Spinal cord (tissue), 10 donors: ENCODE data around the gene NOG. TPM values are rescaled to one million over a fixed set of nuclear protein-coding genes. Genes with fewer than 3 reads are reported as not detected.

Experiments used
- DNase-seq, 6 donors: peaks; one replicate each; pipeline versions ENCODE4 v3.0.0 to v3.0.0-alpha.2; 2013 to 2015; ENCODE audit warnings: low spot score in 6 of 6, low read depth in 4 of 6
- H3K27ac ChIP-seq: one replicate; pipeline ENCODE4 v1.5.1; 2013; ENCODE audit warnings: low read depth, low read length, control low read depth
- H3K27me3 ChIP-seq: one replicate; pipeline ENCODE4 v1.6.1; 2013; ENCODE audit warnings: low read length; ENCODE audit not compliant: control insufficient read depth, insufficient read depth
- H3K36me3 ChIP-seq: one replicate; pipeline ENCODE4 v1.6.1; 2013; ENCODE audit warnings: low read length; ENCODE audit not compliant: control insufficient read depth, insufficient read depth
- H3K4me1 ChIP-seq: one replicate; pipeline ENCODE4 v1.6.1; 2013; ENCODE audit warnings: low read length; ENCODE audit not compliant: control insufficient read depth, insufficient read depth
- H3K4me3 ChIP-seq: one replicate; pipeline ENCODE4 v1.5.1; 2013; ENCODE audit warnings: low read depth, low read length, control low read depth
- H3K9me3 ChIP-seq: one replicate; pipeline ENCODE4 v1.6.1; 2013; ENCODE audit warnings: low read length; ENCODE audit not compliant: control insufficient read depth, insufficient read depth
- WGBS: methylation state at CpG from one replicate; pipeline ENCODE4 v1.1.5; 2013; ENCODE audit warnings: missing lambda C conversion rate; ENCODE audit not compliant: insufficient coverage; 5-methylcytosine and 5-hydroxymethylcytosine counted together
- polyA plus RNA-seq, 2 donors: library from polyadenylated mRNA; unstranded; fragments of 120-200 nt; gene quantifications; one replicate each; pipeline ENCODE4 v1.2.1, GENCODE V29; 2013; ENCODE audit not compliant: insufficient read length in 2 of 2
- total RNA-seq, 2 donors: library from RNA; depleted of rRNA in 1 of 2; stranded (reverse); fragments of 120-200 nt in 1 of 2; fragments of >200 nt in 1 of 2; gene quantifications; one replicate each; pipeline versions ENCODE4 v1.2.3 to v1.2.4, GENCODE V29; 2013 to 2014
- donor health status: healthy.

Gene NOG
- total and polyA plus RNA-seq, 4 donors, result 7.5 to 19.7 (median 11.4) TPM

DNA sequence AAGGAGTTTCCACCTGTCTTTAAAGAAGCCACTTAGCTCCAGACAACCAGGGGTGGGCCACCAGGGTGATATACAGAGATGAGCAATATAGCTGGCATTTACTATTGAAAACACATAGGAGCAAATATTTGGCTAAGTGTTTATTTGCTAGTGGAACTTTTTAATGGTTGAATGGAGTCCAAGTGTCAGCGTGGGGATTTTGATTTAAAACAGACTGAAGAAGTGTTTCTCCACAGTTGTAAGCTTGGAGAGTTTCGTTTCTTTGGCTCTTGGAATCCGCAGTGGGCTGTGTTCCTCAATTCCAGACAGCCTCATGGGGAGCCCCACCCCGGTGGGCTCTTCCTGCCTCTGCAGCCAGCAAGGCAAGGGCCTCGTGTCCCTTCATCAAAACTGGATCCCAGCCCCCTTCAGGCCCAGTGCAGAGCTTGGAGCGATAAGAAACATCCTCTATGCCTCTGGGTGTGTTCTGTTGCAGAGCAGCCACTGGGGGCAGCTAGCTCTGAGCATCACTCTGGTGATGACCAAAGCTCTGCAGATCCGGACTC, 36.1 kb downstream of the NOG start:
- no peaks in the 10 kb centered on the region for H3K27me3 ChIP-seq
- DNase-seq, result peak in 1 of 6 donors; percentile 14
- H3K9me3 ChIP-seq, result no peaks in the 10 kb centered on the region
- no peak overlapping the region for H3K27ac ChIP-seq
- H3K4me1 ChIP-seq, result peaks cover 5% of the 10 kb centered on the region
- H3K36me3 ChIP-seq, result no peaks in the 10 kb centered on the region
- whole genome bisulfite sequencing, result 39% methylated on average over 6 of the region's 7 CpGs
- H3K4me3 ChIP-seq, result no peak overlapping the region

DNA sequence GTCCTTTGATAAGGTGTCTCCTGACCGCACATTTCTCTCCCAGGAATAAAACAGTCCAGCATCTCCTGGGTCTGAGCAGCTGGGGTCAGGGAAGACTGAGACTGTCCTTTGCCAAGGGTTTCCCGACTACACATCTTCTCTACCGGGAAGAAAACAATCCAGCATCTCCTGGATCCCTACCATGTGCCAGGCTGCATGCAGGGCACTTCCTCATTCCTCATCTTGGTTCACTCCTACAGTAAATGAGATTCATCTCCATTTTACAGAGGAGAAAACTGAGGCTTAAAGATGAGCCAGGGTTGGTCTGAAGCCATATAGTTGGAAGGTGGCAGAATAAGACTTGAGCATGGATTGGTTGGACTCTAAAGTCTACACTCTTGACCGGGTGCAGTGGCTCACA, 36.7 kb downstream of the NOG start:
- Histone ChIP-seq H3K27me3 (no peaks in the 10 kb centered on the region), H3K27ac (no peak overlapping the region), H3K36me3 (no peaks in the 10 kb centered on the region), H3K9me3 (no peaks in the 10 kb centered on the region), H3K4me1 (peaks cover 5% of the 10 kb centered on the region), H3K4me3 (no peak overlapping the region)
- no peak for DNase-seq
- 84% methylated on average over 4 of the region's 4 CpGs for WGBS

DNA sequence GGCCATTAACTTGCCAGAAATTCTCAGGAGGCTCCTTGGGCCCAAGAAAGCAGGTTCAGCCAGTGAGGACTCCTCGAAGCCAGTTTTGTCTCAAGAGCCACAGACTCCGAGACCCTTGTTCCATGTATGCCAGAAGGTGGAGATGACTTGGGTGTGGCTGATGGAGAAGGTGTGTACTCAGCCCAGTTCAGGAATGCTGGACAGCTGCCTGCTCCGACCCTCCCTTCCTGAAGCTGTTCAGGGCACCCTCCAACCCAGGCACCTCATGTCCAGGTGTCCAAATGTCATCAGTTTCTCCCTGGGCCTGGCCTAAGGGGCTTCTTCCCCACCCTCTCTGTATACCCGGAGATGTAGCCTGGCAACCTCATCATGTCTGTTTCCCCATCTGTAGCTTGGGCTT, 40.2 kb downstream of the NOG start:
- WGBS, result 96% methylated on average over 3 of the region's 4 CpGs

DNA sequence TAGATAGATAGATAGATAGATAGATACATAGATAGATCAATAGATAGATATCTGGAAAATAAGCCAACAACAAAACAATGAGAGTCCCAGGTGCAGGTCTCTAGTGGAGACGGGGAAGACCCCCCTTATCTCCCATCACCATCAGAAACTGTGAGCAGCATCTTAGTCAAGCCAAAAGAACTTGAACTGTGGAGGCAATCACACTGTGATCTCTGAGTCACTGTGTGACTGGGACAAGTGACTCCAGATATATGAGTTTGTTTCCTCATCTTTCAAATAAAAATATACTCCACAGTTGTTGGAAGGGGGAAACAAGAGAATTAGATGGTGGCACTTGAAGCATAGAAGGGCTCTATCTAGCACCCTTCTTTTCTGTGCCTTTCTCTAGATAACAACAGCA, 42.1 kb downstream of the NOG start:
- Histone ChIP-seq H3K27me3 (no peaks in the 10 kb centered on the region), H3K27ac (no peak overlapping the region), H3K9me3 (no peaks in the 10 kb centered on the region), H3K36me3 (no peaks in the 10 kb centered on the region), H3K4me1 (peaks cover 19% of the 10 kb centered on the region), H3K4me3 (no peak overlapping the region)
- WGBS, result no CpG with 5 or more reads among the region's 1 CpG
- no peak for DNase-seq

More for the DNA sequence above, 40.2 kb downstream of the NOG start:
- no peak for DNase-seq
- Histone ChIP-seq H3K9me3 (no peaks in the 10 kb centered on the region), H3K36me3 (no peaks in the 10 kb centered on the region), H3K4me3 (no peak overlapping the region), H3K4me1 (peaks cover 15% of the 10 kb centered on the region), H3K27ac (no peak overlapping the region), H3K27me3 (no peaks in the 10 kb centered on the region)

DNA sequence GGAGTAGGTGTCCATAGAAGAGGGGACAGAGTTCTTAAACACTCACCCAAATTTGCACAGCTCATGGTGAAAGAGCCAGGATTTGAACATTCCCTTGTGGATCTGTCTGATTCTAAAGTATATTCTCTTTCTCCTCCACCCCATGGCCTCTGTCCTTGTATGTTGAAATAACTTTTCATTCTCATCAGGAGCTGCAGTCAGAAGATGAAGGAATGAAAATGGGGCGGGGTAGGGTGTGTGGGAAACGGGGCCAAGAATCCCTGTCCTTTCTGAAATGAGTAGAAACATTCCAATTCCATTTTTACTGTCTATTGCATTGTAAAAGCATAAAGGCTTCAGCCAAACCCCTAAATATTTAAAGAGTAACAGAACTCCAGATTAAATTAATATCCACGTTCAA, 42.8 kb downstream of the NOG start:
- no CpG with 5 or more reads among the region's 3 CpGs for WGBS
- Histone ChIP-seq H3K9me3 (no peaks in the 10 kb centered on the region), H3K36me3 (no peaks in the 10 kb centered on the region), H3K27ac (no peak overlapping the region), H3K27me3 (no peaks in the 10 kb centered on the region), H3K4me3 (no peak overlapping the region), H3K4me1 (peaks cover 19% of the 10 kb centered on the region)
- no peak for DNase-seq

DNA sequence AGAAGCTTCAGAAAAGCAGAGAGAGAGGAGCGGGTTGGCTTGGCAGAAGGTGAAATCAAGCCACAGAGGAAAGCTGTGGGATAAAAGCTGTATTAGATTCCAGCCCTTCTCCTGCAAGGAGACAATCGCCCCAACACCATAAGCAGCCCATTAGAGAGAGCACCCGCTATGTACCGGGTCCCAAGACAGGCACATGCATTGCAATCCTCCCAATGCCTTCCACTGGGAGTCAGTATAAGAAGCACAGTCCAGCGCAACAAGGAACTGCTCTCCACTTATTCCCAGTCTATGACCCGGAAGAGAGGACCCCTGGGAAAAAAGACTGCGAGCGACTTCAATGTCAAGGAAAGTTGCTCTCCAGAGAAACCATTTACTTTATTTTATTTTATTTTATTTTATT, 43.8 kb downstream of the NOG start:
- Histone ChIP-seq H3K27me3 (no peaks in the 10 kb centered on the region), H3K4me3 (no peak overlapping the region), H3K36me3 (no peaks in the 10 kb centered on the region), H3K27ac (no peak overlapping the region), H3K4me1 (peaks cover 19% of the 10 kb centered on the region), H3K9me3 (no peaks in the 10 kb centered on the region)
- WGBS, result 64% methylated on average over 3 of the region's 8 CpGs
- DNase-seq, result no peak

DNA sequence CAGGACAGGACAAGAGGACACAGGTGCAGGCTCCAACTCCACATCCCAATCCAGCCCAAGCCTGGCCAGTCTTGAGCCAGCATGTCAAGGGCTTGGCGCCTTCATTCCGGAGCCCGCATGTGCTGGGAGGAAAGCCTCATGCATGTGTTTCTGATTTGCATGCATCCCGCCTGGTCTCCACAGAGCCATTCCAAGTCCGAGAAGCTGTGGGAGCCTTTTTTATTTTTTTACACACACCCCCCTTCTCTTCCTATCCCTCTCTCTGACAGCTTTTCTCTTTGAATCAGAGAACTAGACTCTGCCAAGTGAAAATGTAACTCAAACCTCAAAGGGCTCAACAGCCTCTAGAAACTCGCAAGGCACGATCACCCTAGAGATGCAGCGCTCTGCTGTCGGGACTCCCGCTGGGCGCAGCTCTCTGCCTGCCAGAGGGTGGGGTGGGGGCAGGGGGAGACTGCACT, 45.1 kb downstream of the NOG start:
- 38% methylated on average over 11 of the region's 11 CpGs for WGBS
- peaks cover 3% of the 10 kb centered on the region for H3K27me3 ChIP-seq
- H3K9me3 ChIP-seq, result no peaks in the 10 kb centered on the region
- no peak overlapping the region for H3K4me3 ChIP-seq
- H3K27ac ChIP-seq, result no peak overlapping the region
- no peaks in the 10 kb centered on the region for H3K36me3 ChIP-seq
- peak in 4 of 6 donors; percentile 24 to 87 (median 50) for DNase-seq
- peaks cover 19% of the 10 kb centered on the region for H3K4me1 ChIP-seq

DNA sequence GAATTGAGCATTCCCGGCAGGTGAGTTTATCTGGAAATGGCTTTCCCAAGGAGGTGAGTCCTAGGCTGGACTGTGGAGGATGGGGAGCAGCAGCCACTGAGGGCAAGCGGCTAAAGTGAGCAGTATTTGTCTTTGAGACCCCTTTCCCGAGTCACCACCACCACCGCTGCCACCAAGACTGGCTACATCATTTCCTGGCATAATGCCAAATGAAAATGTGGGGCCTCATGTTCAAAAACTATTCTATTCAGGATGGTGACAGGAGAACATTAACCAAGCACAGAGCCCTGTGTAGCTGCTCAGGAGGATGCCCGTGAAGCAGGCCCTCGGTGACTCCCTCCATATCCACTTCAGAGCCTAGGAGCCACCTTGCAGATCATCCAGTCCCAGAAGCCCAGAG, 46.0 kb downstream of the NOG start:
- Histone ChIP-seq H3K4me3 (no peak overlapping the region), H3K9me3 (no peaks in the 10 kb centered on the region), H3K27ac (no peak overlapping the region), H3K36me3 (no peaks in the 10 kb centered on the region), H3K27me3 (peaks cover 3% of the 10 kb centered on the region), H3K4me1 (peaks cover 19% of the 10 kb centered on the region)
- peak in 1 of 6 donors; percentile 23 for DNase-seq
- WGBS, result 63% methylated on average over 2 of the region's 6 CpGs

DNA sequence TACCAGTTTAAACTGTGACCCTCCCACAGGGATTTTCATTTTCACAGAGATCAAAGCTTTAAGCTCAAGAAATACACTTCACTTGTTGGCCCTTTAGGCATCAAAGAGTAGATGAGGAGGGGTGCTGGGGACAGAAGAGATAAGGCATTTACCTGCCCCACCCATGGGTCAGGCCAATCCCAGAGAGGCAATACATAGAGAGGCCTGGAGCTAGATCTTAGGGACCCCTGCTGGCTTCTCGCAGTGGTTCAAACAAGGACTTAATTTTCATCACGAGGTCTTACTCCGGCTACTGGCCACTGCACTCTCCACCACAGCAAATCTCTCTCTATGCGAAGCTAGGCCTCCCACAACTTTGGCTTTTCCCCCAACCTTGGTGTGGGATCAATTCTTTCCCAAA, 46.6 kb downstream of the NOG start:
- Histone ChIP-seq H3K36me3 (no peaks in the 10 kb centered on the region), H3K27ac (no peak overlapping the region), H3K4me1 (peaks cover 19% of the 10 kb centered on the region), H3K9me3 (no peaks in the 10 kb centered on the region), H3K27me3 (peaks cover 3% of the 10 kb centered on the region), H3K4me3 (no peak overlapping the region)
- 70% methylated on average over 2 of the region's 4 CpGs for WGBS
- DNase-seq, result no peak

DNA sequence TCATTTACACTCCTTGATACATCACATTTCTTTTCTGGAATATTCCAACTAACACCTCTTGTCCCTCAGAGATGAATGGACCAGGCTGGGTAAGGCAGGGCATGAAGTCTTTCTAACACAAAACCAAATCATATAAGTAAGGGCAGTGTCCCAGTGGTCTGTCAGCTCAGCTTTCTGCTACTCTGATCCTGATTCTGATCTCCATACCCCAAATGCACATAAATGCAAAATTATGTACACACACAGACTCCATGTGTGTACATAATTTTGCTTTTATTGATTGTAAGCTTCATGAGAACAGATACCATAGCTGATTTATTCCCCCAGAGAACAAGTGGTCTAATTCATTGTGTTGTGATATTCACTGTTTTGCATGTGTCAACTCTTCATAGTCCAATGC, 47.9 kb downstream of the NOG start:
- Histone ChIP-seq H3K36me3 (no peaks in the 10 kb centered on the region), H3K9me3 (no peaks in the 10 kb centered on the region), H3K27me3 (peaks cover 3% of the 10 kb centered on the region), H3K27ac (no peak overlapping the region), H3K4me1 (peaks cover 19% of the 10 kb centered on the region), H3K4me3 (no peak overlapping the region)
- DNase-seq, result no peak
